HG03378 (cell line): ENCODE measurements around the gene LMOD1.
"Not testable (repeated sequence)": the region's sequence is repeated elsewhere in the genome, so short reads cannot be mapped to it uniquely, and the experiment has no call there.

Experiments used
- ATAC-seq: cut with Tn5 transposase; IDR thresholded peaks from one replicate; pipeline ENCODE4 v1.9.1; 2021; ENCODE audit warnings: mild to moderate bottlenecking, moderate library complexity; ENCODE audit not compliant: unreplicated experiment

Gene LMOD1

GRCh38 chr1:201877877-201878401 is 68.4 kb downstream of the LMOD1 start:
- ATAC-seq = no peak

- no peak for ATAC-seq
Measured at GRCh38 chr1:201876148-201876818, 70.1 kb downstream of the LMOD1 start.

- no peak for ATAC-seq
Measured at GRCh38 chr1:201874672-201875071, 71.7 kb downstream of the LMOD1 start.

GRCh38 chr1:201870397-201870796 is 76.0 kb downstream of the LMOD1 start:
- ATAC-seq = no peak

GRCh38 chr1:201861448-201861847 is 84.9 kb downstream of the LMOD1 start:
- no peak for ATAC-seq

- no peak for ATAC-seq
Measured at GRCh38 chr1:201859424-201859823, 86.9 kb downstream of the LMOD1 start.

- not testable (repeated sequence) for ATAC-seq
Measured at GRCh38 chr1:201856722-201857121, 89.6 kb downstream of the LMOD1 start.

- ATAC-seq = no peak
Measured at GRCh38 chr1:201851949-201852348, 94.4 kb downstream of the LMOD1 start.

GRCh38 chr1:201850053-201850397 is 96.3 kb downstream of the LMOD1 start:
- no peak for ATAC-seq

GRCh38 chr1:201849372-201850052 is 96.8 kb downstream of the LMOD1 start:
- ATAC-seq = no peak

- ATAC-seq = no peak
Measured at GRCh38 chr1:201848230-201848629, 98.1 kb downstream of the LMOD1 start.

GRCh38 chr1:201847150-201847549 is 99.2 kb downstream of the LMOD1 start:
- ATAC-seq = no peak
